ENCODE data around the gene WASF1. TPM values are rescaled to one million over a fixed set of nuclear protein-coding genes. Genes with fewer than 3 reads are reported as not detected.

WASF1 gene
- total RNA-seq, 1 experiment from 2014 or later, result 22.3 TPM

DNA sequence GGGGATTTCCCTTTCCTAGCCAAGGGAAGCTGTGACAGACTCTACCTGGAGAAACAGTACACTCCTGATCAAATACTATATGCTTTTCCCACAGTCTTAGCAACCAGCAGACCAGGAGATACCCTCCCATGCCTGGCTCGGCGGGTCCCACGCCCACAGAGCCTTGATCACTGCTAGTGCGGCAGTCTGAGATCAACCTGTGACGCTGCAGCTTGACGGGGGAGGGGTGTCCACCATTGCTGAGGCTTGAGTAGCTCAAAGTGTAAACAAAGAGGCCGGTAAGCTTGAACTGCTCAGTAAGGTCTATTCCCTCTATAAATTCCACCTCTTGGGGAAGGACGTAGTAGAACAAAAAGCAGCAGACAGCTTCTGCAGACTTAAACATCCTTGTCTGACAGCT, 63.2 kb downstream of the WASF1 start:
- ChIA-PET POLR2A (no interaction called here), CTCF (interaction anchor here (0.9 kb wide), 1 partner anchor 76 kb away, joined by 3 read pairs; no protein-coding TSS in a partner anchor)

DNA sequence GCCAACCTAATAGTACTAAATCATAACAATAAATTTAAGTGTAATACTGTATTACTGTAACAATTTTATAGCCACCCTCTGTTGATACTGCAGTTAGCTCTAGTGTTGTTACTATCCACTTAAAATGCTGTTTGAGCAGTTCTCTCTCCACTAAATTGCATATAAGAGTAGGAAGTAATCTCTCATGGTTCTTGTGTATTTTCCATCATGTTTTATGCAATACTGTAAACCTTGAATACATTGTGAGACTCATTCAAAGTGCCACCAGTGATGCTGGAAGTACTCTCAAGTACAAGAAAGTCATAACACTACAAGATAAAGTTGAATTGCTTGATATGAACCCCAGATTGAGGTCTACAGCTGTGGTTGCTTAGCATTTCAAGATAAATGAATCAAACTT, 65.5 kb downstream of the WASF1 start:
- POLR2A ChIA-PET, result no interaction called here
- no peak overlapping the region for H3K27ac Mint-ChIP-seq
- H3K36me3 Mint-ChIP-seq, result peaks cover 8% of the 10 kb centered on the region
- ATAC-seq (no peak), DNase-seq (ENCODE audit: low spot score) (no peak)
- H3K4me1 Mint-ChIP-seq, result peaks cover 17% of the 10 kb centered on the region
- H3K27me3 Mint-ChIP-seq (ENCODE audit: low read depth), result no peaks in the 10 kb centered on the region
- no peaks in the 10 kb centered on the region for H3K9me3 Mint-ChIP-seq
- TF ChIP-seq, protein P1, sequence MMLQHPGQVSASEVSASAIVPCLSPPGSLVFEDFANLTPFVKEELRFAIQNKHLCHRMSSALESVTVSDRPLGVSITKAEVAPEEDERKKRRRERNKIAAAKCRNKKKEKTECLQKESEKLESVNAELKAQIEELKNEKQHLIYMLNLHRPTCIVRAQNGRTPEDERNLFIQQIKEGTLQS (CRISPR knock-in tag; conservative IDR thresholded peaks at IDR 0.05), result no peak
- TF ChIP-seq OVOL2 (CRISPR knock-in tag; IDR thresholded peaks at IDR 0.05; ENCODE audit: borderline replicate concordance), result no peak
- no peak for TF ChIP-seq ZNF219 (CRISPR knock-in tag; IDR thresholded peaks at IDR 0.05; ENCODE audit: borderline replicate concordance)
- no peak for TF ChIP-seq KAT7 (CRISPR knock-in tag; IDR thresholded peaks at IDR 0.05; ENCODE audit: borderline replicate concordance)
- no peak for TF ChIP-seq NFE2L1 (CRISPR knock-in tag; IDR thresholded peaks at IDR 0.05)
- no peak for TF ChIP-seq SOX15 (CRISPR knock-in tag; IDR thresholded peaks at IDR 0.05)
- TF ChIP-seq HMGA2 (CRISPR knock-in tag; IDR thresholded peaks at IDR 0.05), result no peak
- TF ChIP-seq GRHL2 (CRISPR knock-in tag; IDR thresholded peaks at IDR 0.05; ENCODE audit: insufficient replicate concordance, severe bottlenecking), result no peak
- TF ChIP-seq, protein P2, sequence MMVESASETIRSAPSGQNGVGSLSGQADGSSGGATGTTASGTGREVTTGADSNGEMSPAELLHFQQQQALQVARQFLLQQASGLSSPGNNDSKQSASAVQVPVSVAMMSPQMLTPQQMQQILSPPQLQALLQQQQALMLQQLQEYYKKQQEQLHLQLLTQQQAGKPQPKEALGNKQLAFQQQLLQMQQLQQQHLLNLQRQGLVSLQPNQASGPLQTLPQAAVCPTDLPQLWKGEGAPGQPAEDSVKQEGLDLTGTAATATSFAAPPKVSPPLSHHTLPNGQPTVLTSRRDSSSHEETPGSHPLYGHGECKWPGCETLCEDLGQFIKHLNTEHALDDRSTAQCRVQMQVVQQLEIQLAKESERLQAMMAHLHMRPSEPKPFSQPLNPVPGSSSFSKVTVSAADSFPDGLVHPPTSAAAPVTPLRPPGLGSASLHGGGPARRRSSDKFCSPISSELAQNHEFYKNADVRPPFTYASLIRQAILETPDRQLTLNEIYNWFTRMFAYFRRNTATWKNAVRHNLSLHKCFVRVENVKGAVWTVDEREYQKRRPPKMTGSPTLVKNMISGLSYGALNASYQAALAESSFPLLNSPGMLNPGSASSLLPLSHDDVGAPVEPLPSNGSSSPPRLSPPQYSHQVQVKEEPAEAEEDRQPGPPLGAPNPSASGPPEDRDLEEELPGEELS (CRISPR knock-in tag; IDR thresholded peaks at IDR 0.05), result no peak
- TF ChIP-seq, protein P3, sequence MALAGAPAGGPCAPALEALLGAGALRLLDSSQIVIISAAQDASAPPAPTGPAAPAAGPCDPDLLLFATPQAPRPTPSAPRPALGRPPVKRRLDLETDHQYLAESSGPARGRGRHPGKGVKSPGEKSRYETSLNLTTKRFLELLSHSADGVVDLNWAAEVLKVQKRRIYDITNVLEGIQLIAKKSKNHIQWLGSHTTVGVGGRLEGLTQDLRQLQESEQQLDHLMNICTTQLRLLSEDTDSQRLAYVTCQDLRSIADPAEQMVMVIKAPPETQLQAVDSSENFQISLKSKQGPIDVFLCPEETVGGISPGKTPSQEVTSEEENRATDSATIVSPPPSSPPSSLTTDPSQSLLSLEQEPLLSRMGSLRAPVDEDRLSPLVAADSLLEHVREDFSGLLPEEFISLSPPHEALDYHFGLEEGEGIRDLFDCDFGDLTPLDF (CRISPR knock-in tag; IDR thresholded peaks at IDR 0.05), result no peak
- TF ChIP-seq, protein P4, sequence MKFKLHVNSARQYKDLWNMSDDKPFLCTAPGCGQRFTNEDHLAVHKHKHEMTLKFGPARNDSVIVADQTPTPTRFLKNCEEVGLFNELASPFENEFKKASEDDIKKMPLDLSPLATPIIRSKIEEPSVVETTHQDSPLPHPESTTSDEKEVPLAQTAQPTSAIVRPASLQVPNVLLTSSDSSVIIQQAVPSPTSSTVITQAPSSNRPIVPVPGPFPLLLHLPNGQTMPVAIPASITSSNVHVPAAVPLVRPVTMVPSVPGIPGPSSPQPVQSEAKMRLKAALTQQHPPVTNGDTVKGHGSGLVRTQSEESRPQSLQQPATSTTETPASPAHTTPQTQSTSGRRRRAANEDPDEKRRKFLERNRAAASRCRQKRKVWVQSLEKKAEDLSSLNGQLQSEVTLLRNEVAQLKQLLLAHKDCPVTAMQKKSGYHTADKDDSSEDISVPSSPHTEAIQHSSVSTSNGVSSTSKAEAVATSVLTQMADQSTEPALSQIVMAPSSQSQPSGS (CRISPR knock-in tag; IDR thresholded peaks at IDR 0.05; ENCODE audit: borderline replicate concordance, low read depth), result no peak
- TF ChIP-seq, protein P5, sequence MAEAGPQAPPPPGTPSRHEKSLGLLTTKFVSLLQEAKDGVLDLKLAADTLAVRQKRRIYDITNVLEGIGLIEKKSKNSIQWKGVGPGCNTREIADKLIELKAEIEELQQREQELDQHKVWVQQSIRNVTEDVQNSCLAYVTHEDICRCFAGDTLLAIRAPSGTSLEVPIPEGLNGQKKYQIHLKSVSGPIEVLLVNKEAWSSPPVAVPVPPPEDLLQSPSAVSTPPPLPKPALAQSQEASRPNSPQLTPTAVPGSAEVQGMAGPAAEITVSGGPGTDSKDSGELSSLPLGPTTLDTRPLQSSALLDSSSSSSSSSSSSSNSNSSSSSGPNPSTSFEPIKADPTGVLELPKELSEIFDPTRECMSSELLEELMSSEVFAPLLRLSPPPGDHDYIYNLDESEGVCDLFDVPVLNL (CRISPR knock-in tag; IDR thresholded peaks at IDR 0.05; ENCODE audit: borderline replicate concordance, low read depth), result no peak
- no peak for TF ChIP-seq FOXJ3 (CRISPR knock-in tag; IDR thresholded peaks at IDR 0.05; ENCODE audit: borderline replicate concordance)
- no peak overlapping the region for H3K4me3 Mint-ChIP-seq
- CTCF ChIA-PET, result no interaction called here

More for the DNA sequence above, 63.2 kb downstream of the WASF1 start:
- Mint-ChIP-seq H3K4me1 (peaks cover 17% of the 10 kb centered on the region), H3K27me3 (ENCODE audit: low read depth) (no peaks in the 10 kb centered on the region), H3K27ac (no peak overlapping the region; the same call in 1 of the 2 replicates), H3K36me3 (peaks cover 25% of the 10 kb centered on the region), H3K9me3 (peaks cover 15% of the 10 kb centered on the region), H3K4me3 (no peak overlapping the region)
- ATAC-seq (peak; percentile 58), DNase-seq (ENCODE audit: low spot score) (peak; percentile 22)
- TF ChIP-seq, protein P6, sequence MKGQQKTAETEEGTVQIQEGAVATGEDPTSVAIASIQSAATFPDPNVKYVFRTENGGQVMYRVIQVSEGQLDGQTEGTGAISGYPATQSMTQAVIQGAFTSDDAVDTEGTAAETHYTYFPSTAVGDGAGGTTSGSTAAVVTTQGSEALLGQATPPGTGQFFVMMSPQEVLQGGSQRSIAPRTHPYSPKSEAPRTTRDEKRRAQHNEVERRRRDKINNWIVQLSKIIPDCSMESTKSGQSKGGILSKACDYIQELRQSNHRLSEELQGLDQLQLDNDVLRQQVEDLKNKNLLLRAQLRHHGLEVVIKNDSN (CRISPR knock-in tag; IDR thresholded peaks at IDR 0.05), result no peak
- TF ChIP-seq ESRRA (CRISPR knock-in tag; IDR thresholded peaks at IDR 0.05; ENCODE audit: borderline replicate concordance) (no peak), JAZF1 (CRISPR knock-in tag; IDR thresholded peaks at IDR 0.05) (no peak), ZBTB21 (CRISPR knock-in tag; IDR thresholded peaks at IDR 0.05; ENCODE audit: borderline replicate concordance) (no peak)
- TF ChIP-seq, protein P1 (CRISPR knock-in tag; conservative IDR thresholded peaks at IDR 0.05), result no peak
- TF ChIP-seq, protein P7, sequence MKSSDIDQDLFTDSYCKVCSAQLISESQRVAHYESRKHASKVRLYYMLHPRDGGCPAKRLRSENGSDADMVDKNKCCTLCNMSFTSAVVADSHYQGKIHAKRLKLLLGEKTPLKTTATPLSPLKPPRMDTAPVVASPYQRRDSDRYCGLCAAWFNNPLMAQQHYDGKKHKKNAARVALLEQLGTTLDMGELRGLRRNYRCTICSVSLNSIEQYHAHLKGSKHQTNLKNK (CRISPR knock-in tag; IDR thresholded peaks at IDR 0.05), result no peak

All from WTC11 (cell line).